AG20443 (cell line): Measurements from ENCODE around the gene TMEM100.

Experiments
- DNase-seq: peaks from one replicate; pipeline ENCODE4 v3.0.0; 2012; ENCODE audit warnings: low spot score, mixed read lengths

The TMEM100 gene

DNA sequence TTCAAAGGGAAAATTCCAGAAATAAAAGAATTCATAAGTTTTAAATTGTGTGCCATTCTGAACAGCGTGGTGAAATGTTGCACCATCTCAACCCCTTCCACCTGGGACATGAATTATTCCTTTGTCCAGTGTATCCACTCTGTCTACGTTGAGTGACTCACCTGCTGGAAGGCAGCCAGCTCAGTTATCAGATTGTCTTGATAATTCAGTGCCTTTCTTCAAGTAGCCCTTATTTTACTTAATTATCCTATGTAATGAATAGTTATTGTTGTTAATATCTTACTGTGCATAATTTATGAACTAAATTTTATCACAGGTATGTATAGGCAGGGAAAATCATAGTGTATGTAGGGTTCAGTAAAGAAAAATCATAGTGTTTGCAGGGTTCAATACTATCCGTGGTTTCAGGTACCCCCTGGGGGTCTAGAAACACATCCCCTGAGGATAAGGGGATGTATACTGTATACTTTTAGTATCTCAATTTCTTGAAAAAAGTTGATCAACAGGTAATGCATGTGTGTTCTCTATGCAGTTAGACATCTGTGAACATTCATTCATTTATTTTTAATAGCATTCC, 20.5 kb upstream of the TMEM100 start:
- no peak for DNase-seq

DNA sequence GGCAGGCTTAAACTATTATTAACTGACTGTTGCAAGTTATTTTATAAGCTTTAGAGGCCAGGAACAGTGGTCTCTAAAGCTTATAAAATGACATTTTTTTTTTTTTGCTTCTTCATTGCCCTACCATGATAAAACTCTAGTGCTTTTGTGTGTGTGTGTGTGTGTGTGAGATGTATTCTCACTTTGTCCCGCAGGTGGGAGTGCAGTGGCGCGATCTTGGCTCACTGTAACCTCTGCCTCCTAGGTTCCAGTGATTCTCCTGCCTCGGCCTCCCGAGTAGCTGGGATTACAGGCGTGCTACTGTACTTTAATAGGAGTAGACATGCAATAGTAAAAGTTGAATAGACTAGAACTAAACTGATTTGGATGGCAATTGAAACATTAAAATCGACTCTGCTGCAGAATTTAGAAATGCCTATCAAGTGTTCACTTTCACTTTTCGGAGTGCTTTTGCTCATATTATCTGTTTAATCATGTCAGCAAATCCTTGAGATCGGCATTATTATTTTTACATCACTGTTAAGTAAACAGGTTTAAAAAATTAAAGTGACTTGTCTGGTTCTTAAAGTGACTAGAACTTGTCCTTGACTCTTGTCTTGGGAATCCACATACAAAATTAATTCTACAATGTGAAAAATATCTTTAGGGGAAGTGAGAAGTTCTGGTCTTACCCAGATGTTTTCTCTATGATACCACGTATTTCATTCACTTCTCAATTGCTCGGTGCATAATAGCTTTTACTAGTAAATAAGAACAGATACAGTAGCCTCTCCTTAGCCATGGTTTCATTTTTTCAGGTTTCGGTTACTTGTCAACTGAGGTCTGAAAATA, 19.8 kb upstream of the TMEM100 start:
- no peak for DNase-seq

DNA sequence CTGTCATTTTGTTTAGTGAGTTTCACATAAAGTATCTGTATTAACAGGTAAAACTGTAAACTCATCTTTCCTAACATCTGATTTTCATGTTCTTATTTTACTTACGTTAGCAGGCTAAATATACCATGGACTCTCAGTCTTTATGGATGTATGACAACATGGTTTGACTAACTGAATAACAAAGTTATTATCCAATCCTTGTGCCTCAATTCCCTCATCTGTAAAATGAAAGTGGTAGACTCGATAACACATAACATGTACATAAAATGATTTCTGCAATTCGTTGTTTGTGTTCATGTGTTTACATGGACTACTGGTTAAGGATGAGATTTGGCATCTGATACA, 18.7 kb upstream of the TMEM100 start:
- DNase-seq: no peak

DNA sequence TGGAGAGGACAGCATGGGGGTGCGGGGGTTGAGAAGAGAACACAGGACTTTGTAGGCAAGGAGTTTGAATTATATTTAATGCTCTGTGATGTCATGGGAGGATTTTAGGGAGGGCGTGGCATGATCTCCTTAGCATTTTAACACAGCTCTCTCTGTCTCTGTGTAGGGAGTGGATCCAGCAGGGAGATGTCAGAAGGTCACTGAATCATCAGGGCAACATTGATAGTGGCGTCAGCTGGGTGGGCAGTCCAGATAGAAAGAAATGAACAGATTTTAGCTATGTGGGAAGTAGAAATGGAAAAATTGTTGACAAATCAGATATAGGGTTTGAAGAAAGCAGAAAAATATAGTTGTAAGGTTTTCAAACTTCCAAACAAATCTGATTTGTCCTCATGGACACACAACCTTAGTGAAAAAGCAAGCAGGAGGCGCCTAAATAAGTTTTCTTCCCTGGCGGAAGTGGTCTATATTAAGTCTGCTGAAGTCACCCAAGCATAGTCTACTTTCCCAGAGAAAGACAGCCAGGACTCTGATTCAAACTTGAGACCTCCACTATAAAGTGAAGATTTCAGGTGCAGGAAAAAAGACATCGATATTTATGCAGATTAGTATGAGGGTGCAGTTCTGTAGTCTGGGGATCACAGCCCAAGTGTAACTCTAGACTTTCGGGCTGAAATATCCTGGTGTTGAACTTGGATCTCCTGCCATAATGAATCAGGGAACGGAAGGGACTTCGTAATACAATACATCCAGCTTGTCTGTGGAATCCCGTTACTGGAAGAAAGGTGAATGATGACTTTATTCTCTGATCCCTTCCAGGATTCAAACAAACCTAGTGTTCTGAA, 18.1 kb upstream of the TMEM100 start:
- no peak for DNase-seq

DNA sequence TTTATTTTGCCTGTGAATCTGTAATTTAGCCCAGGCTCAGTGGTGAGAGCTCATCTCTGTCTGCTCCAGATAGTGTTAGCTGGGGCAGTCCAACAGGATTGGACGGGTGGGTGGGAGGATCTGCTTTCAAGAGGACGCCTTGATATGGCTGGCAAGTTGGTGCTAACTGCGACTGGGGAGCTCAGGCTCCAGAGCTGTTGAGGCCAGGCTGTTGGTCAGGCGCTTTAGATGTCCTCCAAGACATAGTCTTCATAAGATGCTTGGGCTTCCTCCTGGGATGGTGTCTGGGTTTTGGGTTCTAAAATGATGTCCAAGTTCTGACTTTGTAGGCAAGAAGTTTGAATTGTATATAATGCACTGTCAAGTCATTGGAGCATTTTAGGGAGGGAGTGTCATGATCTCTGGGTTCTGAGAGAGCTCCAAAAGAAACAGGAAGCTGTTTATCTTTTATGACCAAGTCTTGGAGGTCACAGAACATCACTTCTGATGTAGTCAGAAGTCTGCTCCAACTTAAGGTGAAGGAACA, 15.4 kb upstream of the TMEM100 start:
- DNase-seq: no peak

DNA sequence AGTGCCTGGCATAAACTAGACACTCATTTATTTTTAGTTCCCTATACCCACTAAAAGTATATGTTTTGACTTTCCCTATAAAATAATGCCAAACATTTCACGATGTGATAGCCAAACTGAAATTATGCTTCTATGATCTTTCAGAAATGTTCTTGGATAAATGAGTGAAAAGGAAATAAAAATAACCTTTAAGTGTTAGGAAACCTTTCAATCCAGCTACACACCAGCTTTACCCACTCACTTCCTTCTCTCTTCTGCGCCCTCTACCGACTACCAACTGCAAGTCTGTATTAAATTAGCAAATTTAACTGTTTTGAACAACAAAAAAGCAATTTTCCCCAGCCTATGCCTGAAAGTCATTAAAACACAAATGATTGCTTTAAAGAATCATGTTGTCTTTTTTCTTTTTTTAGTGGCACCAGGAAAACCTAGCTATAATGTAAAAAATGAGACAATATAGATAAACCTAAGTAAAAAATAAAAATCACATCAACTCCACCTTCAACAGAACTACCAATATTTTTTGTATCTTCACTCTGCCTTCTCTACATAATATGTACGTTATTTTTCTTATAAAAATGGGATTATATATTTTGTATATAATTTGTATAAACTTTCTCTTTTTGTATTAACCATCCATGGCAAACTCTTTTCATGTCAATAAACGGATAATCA, 13.2 kb upstream of the TMEM100 start:
- peak; percentile 61 for DNase-seq

DNA sequence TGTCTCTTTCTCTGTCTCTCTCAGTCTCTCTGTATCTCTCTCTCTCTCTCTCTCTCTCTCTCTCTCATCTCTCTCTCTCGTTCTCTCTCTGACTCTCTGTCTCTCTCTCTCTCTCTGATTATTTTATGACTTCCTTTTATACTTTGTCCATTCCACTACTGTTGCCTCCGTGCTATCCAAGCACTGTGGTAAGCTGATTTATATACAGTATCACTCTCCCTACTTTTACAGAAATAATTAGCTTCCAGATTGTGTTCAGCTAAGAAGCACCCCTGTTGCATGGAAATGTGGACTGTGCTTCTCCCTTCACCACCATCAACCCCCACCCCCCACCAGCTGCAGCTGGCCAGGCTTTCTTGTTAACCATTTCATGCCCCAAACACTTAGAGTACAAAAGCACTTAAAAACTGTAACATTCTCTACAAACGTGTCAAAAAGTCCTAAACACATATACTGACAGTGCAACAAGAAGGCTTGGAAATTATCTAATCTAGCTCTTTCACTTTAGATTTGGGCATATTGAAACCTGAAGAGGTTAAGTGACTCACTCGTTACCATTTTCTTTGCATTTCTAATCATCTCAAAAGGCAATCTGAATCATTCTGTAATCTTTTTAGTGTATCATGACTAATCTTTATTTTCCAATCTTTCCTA, 11.6 kb upstream of the TMEM100 start:
- no peak for DNase-seq

DNA sequence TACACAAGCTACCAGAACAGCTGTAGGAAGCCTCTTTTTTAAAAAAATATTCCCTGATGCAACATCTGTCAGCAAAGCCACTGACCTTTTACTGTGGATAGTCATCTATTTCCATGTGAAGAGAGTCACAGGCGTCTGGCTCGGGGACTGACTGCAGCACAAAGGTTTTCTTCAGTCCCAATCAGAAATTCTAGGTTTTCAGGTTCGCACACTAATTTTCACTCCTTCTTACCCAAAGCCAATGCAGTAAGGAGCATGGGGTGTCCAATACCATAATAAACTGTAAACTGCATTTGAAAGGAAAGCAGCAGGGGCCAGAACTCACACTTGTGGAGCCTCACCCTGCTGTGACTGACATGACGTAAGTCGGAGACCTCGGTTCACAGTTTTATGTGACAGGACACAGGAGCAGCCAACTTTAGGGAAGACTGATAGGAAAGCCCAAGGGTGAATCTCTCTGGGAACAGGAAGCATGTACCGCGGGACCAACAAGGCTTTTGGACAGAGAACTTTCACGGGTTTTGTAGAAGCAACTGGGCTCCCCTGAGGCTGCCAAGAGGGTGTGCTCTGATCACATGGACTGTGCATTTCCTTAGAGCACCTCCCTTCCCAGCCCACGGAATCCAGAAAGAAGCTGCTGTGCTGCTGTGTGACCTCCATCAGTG, 9.1 kb upstream of the TMEM100 start:
- DNase-seq: peak; percentile 60

DNA sequence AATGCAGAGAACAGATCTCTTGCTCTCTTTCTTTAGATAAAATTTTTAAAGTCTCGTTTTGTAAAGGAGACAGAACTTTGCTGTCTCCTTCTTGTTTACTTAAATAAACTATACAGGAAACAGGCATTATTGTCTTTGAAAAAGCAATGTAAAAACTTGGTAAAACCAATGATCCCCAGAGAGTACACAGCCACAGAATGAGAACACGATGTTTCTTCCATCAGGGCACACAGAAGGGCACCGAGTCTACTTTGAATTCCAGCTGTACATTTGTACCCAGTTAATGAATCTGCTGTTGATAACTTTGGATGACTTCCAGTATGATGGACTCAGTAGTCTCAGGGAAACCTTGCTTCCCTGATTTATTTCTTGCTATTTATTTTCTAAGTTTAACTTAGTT, 8.1 kb upstream of the TMEM100 start:
- no peak for DNase-seq

DNA sequence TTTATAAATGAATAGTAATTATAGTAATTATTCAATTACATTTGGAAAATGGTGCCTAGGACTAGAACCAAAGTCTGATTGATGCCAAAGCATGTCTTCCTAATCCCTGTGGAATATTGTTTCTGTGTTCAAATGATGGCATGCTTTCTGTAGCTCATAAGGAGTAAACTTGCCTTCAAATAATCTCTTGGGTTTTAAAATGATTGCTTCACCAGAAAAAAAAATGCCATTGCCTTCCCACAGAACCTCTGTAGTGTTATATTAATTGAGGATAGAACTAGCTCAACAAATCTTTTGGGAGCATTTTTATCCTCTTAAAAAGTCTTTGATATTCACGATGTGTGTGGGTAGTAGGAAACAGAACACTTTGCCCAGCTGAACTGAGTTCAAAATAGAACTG, 7.7 kb upstream of the TMEM100 start:
- DNase-seq: no peak

DNA sequence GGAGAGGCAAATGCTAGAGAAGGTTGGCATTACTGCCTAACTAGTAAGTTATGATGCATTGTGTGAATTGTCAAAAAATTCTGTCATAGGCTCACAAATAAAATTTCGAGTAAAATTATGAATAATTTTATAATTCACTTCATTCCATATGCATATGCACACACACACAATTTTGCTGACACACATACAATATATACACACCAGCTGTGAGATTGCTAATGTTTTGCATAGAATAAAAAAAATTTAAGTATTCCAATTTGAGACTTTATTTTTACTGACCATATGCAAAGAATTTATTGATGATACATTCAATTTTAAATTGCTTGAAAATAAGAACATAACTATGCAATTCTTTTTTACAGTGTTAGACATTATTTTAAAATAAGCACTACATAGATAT, 6.8 kb upstream of the TMEM100 start:
- no peak for DNase-seq

DNA sequence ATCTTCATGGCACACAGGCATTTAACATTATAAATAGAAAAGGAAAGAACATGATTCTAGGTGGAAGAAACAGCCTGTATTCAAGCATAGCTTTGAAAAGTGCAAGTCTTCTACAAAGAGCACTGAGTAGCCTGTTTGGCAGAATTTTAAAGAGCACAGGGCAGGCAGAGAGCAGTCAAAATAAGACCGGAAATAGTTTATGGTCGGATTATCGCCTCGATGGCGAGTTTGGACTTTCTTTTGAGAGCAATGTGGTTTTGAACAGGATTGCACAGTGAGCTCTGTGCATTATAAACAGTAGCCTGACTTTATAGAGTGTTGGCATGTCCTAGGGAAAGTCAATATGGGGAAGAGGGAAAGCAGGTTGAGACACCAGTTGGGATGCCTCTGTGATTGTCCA, 6.2 kb upstream of the TMEM100 start:
- DNase-seq: no peak

DNA sequence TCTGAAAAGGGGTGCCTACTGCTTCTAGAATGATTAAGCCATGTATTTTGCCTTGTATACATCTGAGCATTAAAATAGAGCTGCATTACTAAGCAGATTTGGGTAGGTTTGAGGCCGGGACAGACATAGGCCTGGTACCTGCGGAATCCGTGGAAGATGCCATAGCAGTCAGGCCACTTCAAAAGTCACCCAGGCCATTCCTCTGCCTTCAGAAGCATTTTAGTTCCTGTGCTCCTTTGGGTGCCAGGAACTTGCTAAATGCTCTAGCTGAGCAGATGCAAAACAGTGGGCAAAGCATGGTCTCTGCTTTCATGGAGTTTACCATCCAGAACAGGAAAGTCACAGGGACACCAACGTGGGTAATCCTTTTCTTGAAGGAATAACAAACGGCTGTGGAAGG, 5.7 kb upstream of the TMEM100 start:
- no peak for DNase-seq

DNA sequence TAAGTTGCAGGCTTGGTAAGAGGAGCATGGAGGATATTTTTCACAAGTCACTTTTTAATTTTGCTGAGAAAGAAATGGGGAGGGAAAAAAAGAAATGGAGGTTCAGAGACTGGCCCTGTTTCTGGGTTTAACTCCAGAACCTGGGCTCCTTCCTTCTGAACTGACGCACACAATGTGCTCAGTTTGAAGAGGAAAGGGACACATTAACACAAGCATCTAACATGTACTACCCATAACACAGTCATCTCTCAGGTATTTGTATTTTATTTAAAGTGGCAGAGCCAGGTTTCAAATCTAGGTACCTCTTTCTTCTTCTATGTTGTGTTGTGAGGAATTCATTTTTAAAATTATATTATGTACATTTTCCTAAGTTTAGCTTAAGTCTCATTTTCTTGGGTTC, 5.3 kb upstream of the TMEM100 start:
- DNase-seq: no peak

DNA sequence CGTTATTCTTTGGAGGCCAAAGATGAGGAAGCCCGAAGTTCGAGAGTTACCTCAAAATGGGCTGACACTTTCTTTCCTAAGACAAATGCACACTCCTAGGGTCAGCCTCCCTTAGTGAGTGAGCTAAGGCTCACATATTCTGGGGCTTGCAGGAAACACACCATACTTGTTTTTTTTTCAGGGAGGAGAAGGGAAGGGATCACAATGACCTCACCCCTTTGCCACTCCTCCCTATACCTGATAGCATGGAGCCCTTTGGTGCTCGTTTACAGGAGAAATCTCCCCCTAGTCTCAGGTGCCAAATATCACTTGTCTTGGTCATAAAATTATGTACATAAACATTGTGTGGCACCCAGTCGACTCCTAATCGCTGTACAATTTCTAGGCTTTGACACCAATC, 4.6 kb upstream of the TMEM100 start:
- no peak for DNase-seq

DNA sequence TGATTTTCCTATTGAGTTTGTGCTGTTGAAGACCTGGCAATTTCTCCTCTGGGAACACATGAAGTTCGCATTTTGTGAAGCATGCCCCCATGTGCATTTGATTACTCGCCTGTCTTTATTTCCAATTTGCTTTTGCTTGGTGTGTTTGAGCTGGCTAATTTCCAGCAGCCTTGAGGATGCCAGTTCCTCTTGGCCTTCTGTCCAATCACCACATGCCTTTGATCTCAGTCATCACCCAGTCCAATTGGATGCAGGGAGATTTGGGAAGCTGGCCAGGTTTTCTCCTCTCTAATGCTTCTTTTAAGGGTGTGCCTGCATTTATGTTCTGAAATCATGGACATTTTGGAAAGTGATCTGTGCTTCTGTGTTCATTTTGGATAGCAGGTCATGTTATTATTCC, 3.8 kb upstream of the TMEM100 start:
- peak; percentile 84 for DNase-seq

DNA sequence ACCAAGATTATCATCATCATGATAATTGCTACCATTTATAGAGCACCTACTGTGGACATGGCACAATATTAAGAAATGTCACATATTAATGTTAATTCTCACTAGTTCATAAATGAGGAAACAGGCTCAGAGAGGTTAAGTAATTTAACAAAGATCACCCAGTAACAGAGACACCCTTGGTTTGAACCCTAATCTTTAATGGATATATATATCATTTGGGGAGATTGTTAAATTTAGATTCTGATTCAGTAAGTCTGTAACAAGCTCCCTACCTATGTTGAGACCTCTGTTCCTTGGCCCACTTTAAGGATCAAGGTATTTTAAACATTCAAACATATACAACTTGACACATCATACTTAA, 804 bp upstream of the TMEM100 start:
- DNase-seq: no peak

DNA sequence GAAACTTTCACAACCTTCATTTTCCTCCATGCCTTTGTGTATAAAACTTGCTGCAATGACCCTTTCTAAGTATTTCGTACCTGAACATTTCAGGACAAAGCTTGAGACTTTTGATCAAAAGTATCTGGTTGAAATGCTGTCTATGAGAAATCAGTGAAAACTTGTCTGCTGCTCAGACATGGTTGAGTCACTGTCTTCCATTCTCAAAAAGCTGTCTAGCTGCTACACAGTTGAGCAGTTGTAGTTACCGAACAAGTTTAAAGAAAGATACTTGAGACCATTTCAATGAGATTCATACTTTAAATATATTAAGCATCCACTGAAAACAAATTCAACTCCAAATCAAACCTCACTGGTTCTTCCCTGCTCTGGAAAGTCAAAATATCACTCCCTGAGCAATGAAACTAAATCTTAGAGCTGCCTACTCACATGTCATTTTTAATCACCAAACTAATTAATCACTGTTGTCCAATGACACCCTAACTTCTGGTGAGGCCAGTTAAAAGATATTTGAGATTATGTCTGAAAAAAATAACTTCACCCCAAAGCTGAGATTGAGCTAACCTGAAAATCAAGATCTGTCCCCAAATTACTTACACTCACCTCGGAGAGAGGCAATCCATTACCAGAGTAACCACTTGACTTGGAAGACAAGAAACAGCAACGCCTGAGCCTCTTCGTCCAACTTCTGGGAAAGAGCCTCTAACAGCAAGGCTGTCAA, 488 bp downstream of the TMEM100 start:
- DNase-seq: no peak

DNA sequence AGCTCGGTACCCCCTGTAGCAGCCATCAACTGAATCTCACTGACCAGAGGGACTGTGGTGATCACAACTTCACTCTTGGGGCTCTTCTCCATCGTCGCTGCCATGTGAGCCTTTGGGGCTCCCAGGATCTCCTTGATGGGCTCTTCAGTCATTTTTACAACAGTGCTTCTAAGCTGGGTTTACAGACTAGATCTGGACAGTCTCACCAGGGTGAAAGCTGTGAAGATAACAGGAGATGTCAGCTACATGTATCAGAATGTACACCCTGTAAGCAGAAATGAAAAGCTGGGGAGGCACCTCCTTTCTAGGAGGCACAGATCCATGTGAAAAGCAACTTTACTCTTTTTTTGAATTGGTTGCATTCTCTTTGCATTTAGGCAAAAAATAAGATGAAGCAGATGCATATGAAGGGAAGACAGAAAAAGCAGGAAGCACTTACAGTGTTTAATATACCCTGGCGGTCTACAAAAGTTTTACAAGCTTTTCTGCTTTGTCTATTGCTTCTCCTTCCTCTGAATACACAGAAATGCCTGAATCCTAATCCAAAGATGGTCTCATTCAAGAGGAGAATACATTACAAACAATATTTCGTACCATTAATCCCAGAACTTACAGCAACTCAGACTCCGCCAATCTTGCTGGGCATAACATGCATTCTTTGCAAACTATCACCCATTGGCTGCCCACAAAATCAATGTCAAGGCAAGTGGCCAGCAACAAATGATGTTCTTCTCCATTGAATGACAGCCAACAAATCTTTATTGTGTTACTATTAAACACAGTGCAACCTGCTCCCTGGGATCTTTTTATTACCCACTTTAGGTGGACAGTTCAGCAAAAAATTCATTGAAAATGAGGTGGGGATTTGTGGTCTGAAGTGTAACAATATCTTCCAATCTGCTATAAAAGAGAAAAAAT, 1.5 kb downstream of the TMEM100 start:
- DNase-seq: no peak
